Measurements from ENCODE around the gene ZRANB3.
"Not testable (repeated sequence)": the region's sequence is repeated elsewhere in the genome, so short reads cannot be mapped to it uniquely, and the experiment has no call there.

Gene ZRANB3

GRCh38 chr2:135373702-135374101, 157.3 kb downstream of the ZRANB3 start:
- Histone ChIP-seq H3K79me2 (ENCODE audit: low read length) (no peaks in the 10 kb centered on the region), H3K9ac (ENCODE audit: low read length) (no peak overlapping the region), H3K4me2 (ENCODE audit: low read depth, low read length) (no peak overlapping the region), H4K20me1 (ENCODE audit: insufficient read depth, low read length) (no peaks in the 10 kb centered on the region), H3K36me3 (replicated peaks; ENCODE audit: insufficient read depth, low read length) (no peaks in the 10 kb centered on the region), H2AFZ (ENCODE audit: low read length) (no peak overlapping the region), H3K4me3 (ENCODE audit: low read length) (no peak overlapping the region), H3K4me1 (ENCODE audit: low read length) (no peaks in the 10 kb centered on the region), H3K9me3 (replicated peaks; ENCODE audit: insufficient read depth, low read length) (no peaks in the 10 kb centered on the region), H3K9me2 (replicated peaks; ENCODE audit: insufficient read depth, low read length) (no peaks in the 10 kb centered on the region), H3K27me3 (replicated peaks; ENCODE audit: insufficient read depth, low read length) (no peaks in the 10 kb centered on the region), H3F3A (ENCODE audit: insufficient read depth, low read length) (no peaks in the 10 kb centered on the region), H3K27ac (ENCODE audit: low read length) (no peak overlapping the region)
- TF ChIP-seq EZH2 (optimal IDR thresholded peaks at IDR 0.05; ENCODE audit: low read depth, low read length) (no peak), CTCF (IDR thresholded peaks at IDR 0.05; ENCODE audit: low read length) (no peak), EZH2phosphoT487 (IDR thresholded peaks at IDR 0.05; ENCODE audit: low read length) (no peak)
- no peak for DNase-seq

GRCh38 chr2:135349941-135350340, 181.1 kb downstream of the ZRANB3 start:
- Histone ChIP-seq H3K4me2 (ENCODE audit: low read depth, low read length) (no peak overlapping the region), H3K27me3 (replicated peaks; ENCODE audit: insufficient read depth, low read length) (no peaks in the 10 kb centered on the region), H3K9me2 (replicated peaks; ENCODE audit: insufficient read depth, low read length) (no peaks in the 10 kb centered on the region), H3K36me3 (replicated peaks; ENCODE audit: insufficient read depth, low read length) (no peaks in the 10 kb centered on the region), H3K4me1 (ENCODE audit: low read length) (no peaks in the 10 kb centered on the region), H3F3A (ENCODE audit: insufficient read depth, low read length) (no peaks in the 10 kb centered on the region), H3K4me3 (ENCODE audit: low read length) (no peak overlapping the region), H3K79me2 (ENCODE audit: low read length) (no peaks in the 10 kb centered on the region), H2AFZ (ENCODE audit: low read length) (no peak overlapping the region), H3K9ac (ENCODE audit: low read length) (no peak overlapping the region), H4K20me1 (ENCODE audit: insufficient read depth, low read length) (no peaks in the 10 kb centered on the region), H3K9me3 (replicated peaks; ENCODE audit: insufficient read depth, low read length) (no peaks in the 10 kb centered on the region), H3K27ac (ENCODE audit: low read length) (no peak overlapping the region)
- no peak for DNase-seq
- TF ChIP-seq EZH2 (optimal IDR thresholded peaks at IDR 0.05; ENCODE audit: low read depth, low read length) (no peak), EZH2phosphoT487 (IDR thresholded peaks at IDR 0.05; ENCODE audit: low read length) (no peak), CTCF (IDR thresholded peaks at IDR 0.05; ENCODE audit: low read length) (no peak)

GRCh38 chr2:135348096-135348704, 182.8 kb downstream of the ZRANB3 start:
- not testable (repeated sequence) for H3F3A ChIP-seq (ENCODE audit: insufficient read depth, low read length); H3K9ac ChIP-seq (ENCODE audit: low read length); H3K79me2 ChIP-seq (ENCODE audit: low read length); H3K9me2 ChIP-seq (replicated peaks; ENCODE audit: insufficient read depth, low read length); H4K20me1 ChIP-seq (ENCODE audit: insufficient read depth, low read length); H3K27ac ChIP-seq (ENCODE audit: low read length); DNase-seq; H3K9me3 ChIP-seq (replicated peaks; ENCODE audit: insufficient read depth, low read length); H3K4me2 ChIP-seq (ENCODE audit: low read depth, low read length); H3K27me3 ChIP-seq (replicated peaks; ENCODE audit: insufficient read depth, low read length); H2AFZ ChIP-seq (ENCODE audit: low read length); H3K4me3 ChIP-seq (ENCODE audit: low read length); H3K36me3 ChIP-seq (replicated peaks; ENCODE audit: insufficient read depth, low read length); H3K4me1 ChIP-seq (ENCODE audit: low read length)

GRCh38 chr2:135337071-135337470, 193.9 kb downstream of the ZRANB3 start:
- no peaks in the 10 kb centered on the region for H3K79me2 ChIP-seq (ENCODE audit: low read length)
- H3K4me2 ChIP-seq (ENCODE audit: low read depth, low read length), result no peak overlapping the region
- no peak overlapping the region for H3K27ac ChIP-seq (ENCODE audit: low read length)
- no peak for TF ChIP-seq EZH2 (optimal IDR thresholded peaks at IDR 0.05; ENCODE audit: low read depth, low read length)
- TF ChIP-seq EZH2phosphoT487 (IDR thresholded peaks at IDR 0.05; ENCODE audit: low read length), result no peak
- TF ChIP-seq CTCF (IDR thresholded peaks at IDR 0.05; ENCODE audit: low read length), result no peak
- no peak overlapping the region for H3K9ac ChIP-seq (ENCODE audit: low read length)
- H3K4me1 ChIP-seq (ENCODE audit: low read length), result no peaks in the 10 kb centered on the region
- no peaks in the 10 kb centered on the region for H3K9me2 ChIP-seq (replicated peaks; ENCODE audit: insufficient read depth, low read length)
- H4K20me1 ChIP-seq (ENCODE audit: insufficient read depth, low read length), result no peaks in the 10 kb centered on the region
- DNase-seq, result no peak
- H3K9me3 ChIP-seq (replicated peaks; ENCODE audit: insufficient read depth, low read length), result no peaks in the 10 kb centered on the region
- no peak overlapping the region for H3K4me3 ChIP-seq (ENCODE audit: low read length)
- no peak overlapping the region for H2AFZ ChIP-seq (ENCODE audit: low read length)
- H3F3A ChIP-seq (ENCODE audit: insufficient read depth, low read length), result no peaks in the 10 kb centered on the region
- no peaks in the 10 kb centered on the region for H3K27me3 ChIP-seq (replicated peaks; ENCODE audit: insufficient read depth, low read length)
- no peaks in the 10 kb centered on the region for H3K36me3 ChIP-seq (replicated peaks; ENCODE audit: insufficient read depth, low read length)

Measured in MM.1S (cell line).